IMR-90 (cell line): ENCODE measurements around the gene SLC16A5. TPM values are rescaled to one million over a fixed set of nuclear protein-coding genes. Genes with fewer than 3 reads are reported as not detected.

Experiments used
- ATAC-seq: fragments of 200-7000 bp; cut with Tn5 transposase; 2 replicates; pipeline ENCODE4 v1.9.1; 2020; ENCODE audit warnings: low read depth, mild to moderate bottlenecking, moderate library complexity
- BruUV-seq: library from RNA; stranded (reverse); fragments of 400-500 nt; replicated peaks from 2 replicates; lab custom pipeline; 2021; lab: Mats Ljungman, UMichigan
- CTCF ChIA-PET: fragments of 300-600 bp; formaldehyde crosslinking; extraction: SDS; loops from one replicate; lab custom pipeline; 2021; ENCODE audit warnings: antibody characterized with exemption; lab: Yijun Ruan, JAX
- POLR2A ChIA-PET: fragments of 300-600 bp; sonication (Branson Sonifier 250); formaldehyde crosslinking; loops from one replicate; lab custom pipeline; 2022; ENCODE audit warnings: antibody characterized with exemption; ENCODE audit not compliant: unreplicated experiment; lab: Charles Lee
- DNase-seq: peaks from one replicate; pipeline ENCODE4 v3.0.0; 2013
- H2AFZ ChIP-seq: replicated peaks from 2 replicates; pipeline ENCODE3; 2013; ENCODE audit warnings: low read length, mild to moderate bottlenecking; ENCODE audit not compliant: poor library complexity
- H2AK5ac ChIP-seq: 2 replicates; pipeline ENCODE4 v1.6.1; 2013; ENCODE audit warnings: low read depth, low read length, inconsistent platforms
- H2AK9ac ChIP-seq: replicated peaks from 2 replicates; pipeline ENCODE3; 2013; ENCODE audit warnings: mild to moderate bottlenecking, low read depth, low read length, moderate library complexity; ENCODE audit not compliant: poor library complexity
- H2BK120ac ChIP-seq: 2 replicates; pipeline ENCODE4 v1.6.1; 2013; ENCODE audit warnings: low read depth, low read length, inconsistent platforms
- H2BK15ac ChIP-seq: 3 replicates; pipeline ENCODE4 v1.6.1; 2013; ENCODE audit warnings: low read depth, low read length, inconsistent platforms
- H2BK20ac ChIP-seq: 2 replicates; pipeline ENCODE4 v1.6.1; 2013; ENCODE audit warnings: low read depth, mild to moderate bottlenecking, inconsistent platforms, low read length, moderate library complexity
- H2BK5ac ChIP-seq: 2 replicates; pipeline ENCODE4 v1.6.1; 2013; ENCODE audit warnings: mild to moderate bottlenecking, low read depth, low read length, inconsistent platforms; ENCODE audit not compliant: poor library complexity, severe bottlenecking
- H3K14ac ChIP-seq: replicated peaks from 2 replicates; pipeline ENCODE4 v1.6.1; 2013; ENCODE audit warnings: low read depth, low read length, inconsistent platforms
- H3K18ac ChIP-seq: 2 replicates; pipeline ENCODE4 v1.6.1; 2013; ENCODE audit warnings: low read depth, low read length, control low read depth
- H3K23ac ChIP-seq: 2 replicates; pipeline ENCODE4 v1.6.1; 2013; ENCODE audit warnings: low read depth, low read length, inconsistent platforms
- H3K27ac ChIP-seq: 2 replicates; pipeline ENCODE4 v1.5.1; 2013; ENCODE audit warnings: mild to moderate bottlenecking, control low read depth, low read length; ENCODE audit not compliant: insufficient read depth
- H3K27me3 ChIP-seq: 2 replicates; pipeline ENCODE4 v1.6.1; 2013; ENCODE audit warnings: low read length; ENCODE audit not compliant: control insufficient read depth, insufficient read depth
- H3K36me3 ChIP-seq: 2 replicates; pipeline ENCODE4 v1.6.1; 2013; ENCODE audit warnings: low read length, mixed read lengths; ENCODE audit not compliant: control insufficient read depth, insufficient read depth
- H3K4ac ChIP-seq: 2 replicates; pipeline ENCODE4 v1.6.1; 2013; ENCODE audit warnings: low read depth, low read length, inconsistent platforms
- H3K4me1 ChIP-seq: 2 replicates; pipeline ENCODE4 v1.6.1; 2013; ENCODE audit warnings: low read length, mixed read lengths; ENCODE audit not compliant: control insufficient read depth, insufficient read depth
- H3K4me2 ChIP-seq: 2 replicates; pipeline ENCODE4 v1.6.1; 2013; ENCODE audit warnings: low read depth, mild to moderate bottlenecking, control low read depth, low read length, moderate library complexity
- H3K4me3 ChIP-seq: 2 replicates; pipeline ENCODE4 v1.5.1; 2013; ENCODE audit warnings: low read depth, mild to moderate bottlenecking, control low read depth, low read length, moderate library complexity; ENCODE audit not compliant: insufficient read depth
- H3K56ac ChIP-seq: 2 replicates; pipeline ENCODE4 v1.6.1; 2013; ENCODE audit warnings: low read length, inconsistent platforms; ENCODE audit not compliant: insufficient read depth; ENCODE audit errors: extremely low read depth
- H3K79me1 ChIP-seq, 2 experiments: 2 replicates each; pipeline ENCODE4 v1.6.1; 2013; ENCODE audit warnings: low read length in 2 of 2, inconsistent platforms in 1 of 2, low read depth in 1 of 2
- H3K9ac ChIP-seq: 2 replicates; pipeline ENCODE4 v1.6.1; 2013; ENCODE audit warnings: low read depth, low read length, control low read depth
- H3K9me1 ChIP-seq: 2 replicates; pipeline ENCODE4 v1.6.1; 2013; ENCODE audit warnings: low read length, inconsistent platforms; ENCODE audit not compliant: insufficient read depth
- H3K9me3 ChIP-seq: 2 replicates; pipeline ENCODE4 v1.6.1; 2013; ENCODE audit warnings: low read length; ENCODE audit not compliant: control insufficient read depth, insufficient read depth
- H4K20me1 ChIP-seq: 2 replicates; pipeline ENCODE4 v1.6.1; 2013; ENCODE audit warnings: low read length, inconsistent platforms; ENCODE audit not compliant: insufficient read depth
- H4K5ac ChIP-seq: 2 replicates; pipeline ENCODE4 v1.6.1; 2013; ENCODE audit warnings: mild to moderate bottlenecking, low read depth, low read length, control low read depth
- H4K8ac ChIP-seq, 2 experiments: 2 replicates each; pipeline ENCODE4 v1.6.1; 2013; ENCODE audit warnings: low read depth in 2 of 2, low read length in 2 of 2, control low read depth in 1 of 2, inconsistent platforms in 1 of 2
- H4K91ac ChIP-seq: 2 replicates; pipeline ENCODE4 v1.6.1; 2013; ENCODE audit warnings: low read depth, low read length, inconsistent platforms; ENCODE audit not compliant: insufficient read depth
- RFX5 ChIP-seq: IDR thresholded peaks from 2 replicates; pipeline ENCODE4 v1.8.0; 2012; ENCODE audit warnings: low read depth, mild to moderate bottlenecking, low read length, moderate library complexity
- WGBS, 2 experiments: methylation state at CpG; one replicate each; pipeline versions ENCODE4 v1.1.5 to v1.1.7; 2013; ENCODE audit warnings: missing lambda C conversion rate in 2 of 2; ENCODE audit not compliant: insufficient read length in 1 of 2; ENCODE audit errors: extremely low coverage in 2 of 2; 5-methylcytosine and 5-hydroxymethylcytosine counted together
- dilution Hi-C: fragments of 300-500 bp; cut with HindIII; formaldehyde crosslinking; loops from one replicate; pipeline ENCODE4 v1.14.3; 2018; ENCODE audit warnings: low sequenced_read_pairs; ENCODE audit not compliant: unreplicated experiment
- in situ Hi-C: fragments of 300-500 bp; cut with MboI; formaldehyde crosslinking; loops from 3 replicates; pipeline ENCODE4 v1.14.3; 2019; ENCODE audit warnings: low sequenced_read_pairs, inconsistent platforms, mixed read lengths
- intact Hi-C: fragments of 100-400 bp; cut with micrococcal nuclease; formaldehyde crosslinking; loops from 2 replicates; pipeline ENCODE4 v1.10.0; 2022
- polyA plus RNA-seq, 3 experiments: library from polyadenylated mRNA; depleted of rRNA; stranded (reverse); fragments of >200 nt; gene quantifications; 2 replicates each; pipeline ENCODE4 v1.2.3, GENCODE V29; 2012; ENCODE audit warnings: low replicate concordance in 1 of 3
- total RNA-seq: library from RNA; depleted of rRNA; stranded (reverse); fragments of >200 nt; gene quantifications from 2 replicates; pipeline ENCODE4 v1.2.3, GENCODE V29; 2012

The SLC16A5 gene
- total and polyA plus RNA-seq, 2 of the 4 experiments (the other 2 are of a cell fraction): 1.8 to 7.1 TPM

- H4K5ac ChIP-seq: no peak overlapping the region
- no TSS peak for BruUV-seq
- no peak overlapping the region for H3K27ac ChIP-seq
- no peak overlapping the region for H3K4me3 ChIP-seq
- no peak overlapping the region for H3K23ac ChIP-seq
- H3K9me1 ChIP-seq: peaks cover 6% of the 10 kb centered on the region; the same call in 1 of the 2 replicates
- H4K8ac ChIP-seq: no peak overlapping the region
- H2BK5ac ChIP-seq: no peak overlapping the region
- H2AK9ac ChIP-seq: no peak overlapping the region
- peaks cover 27% of the 10 kb centered on the region for H3K36me3 ChIP-seq
- no peak overlapping the region for H3K14ac ChIP-seq
- peaks cover 2% of the 10 kb centered on the region; the same call in 1 of the 2 replicates for H3K9me3 ChIP-seq
- peaks cover 5% of the 10 kb centered on the region for H4K20me1 ChIP-seq
- H3K4ac ChIP-seq: no peak overlapping the region
- DNase-seq (no peak), ATAC-seq (no peak)
- no peak overlapping the region for H2AK5ac ChIP-seq
- no peaks in the 10 kb centered on the region for H3K4me1 ChIP-seq
- H3K79me1 ChIP-seq: peaks cover 11 to 25% of the 10 kb centered on the region in 2 experiments
- in situ Hi-C loops (no loop called here), intact Hi-C loops (no loop called here), dilution Hi-C loops (no loop called here)
- H3K56ac ChIP-seq: no peak overlapping the region
- no peak overlapping the region for H4K91ac ChIP-seq
- H2BK15ac ChIP-seq: no peak overlapping the region
- ChIA-PET POLR2A (no interaction called here), CTCF (interaction anchor here (0.9 to 1.4 kb wide), 2 partner anchors 9 to 45 kb away, joined by 3 read pairs; no protein-coding TSS in a partner anchor)
- WGBS, 2 experiments: no CpG with 5 or more reads among the region's 5 CpGs
- H2AFZ ChIP-seq: no peak overlapping the region
- no peak for TF ChIP-seq RFX5
- no peak overlapping the region for H3K4me2 ChIP-seq
- H3K9ac ChIP-seq: no peak overlapping the region
- H3K27me3 ChIP-seq: no peaks in the 10 kb centered on the region
- H2BK120ac ChIP-seq: no peak overlapping the region
- no peak overlapping the region for H3K18ac ChIP-seq
- no peak overlapping the region for H2BK20ac ChIP-seq
Observed at GRCh38 chr17:75039238-75039637, 48.5 kb upstream of the SLC16A5 start.
